ENCODE results near the gene RNF144A. TPM values are rescaled to one million over a fixed set of nuclear protein-coding genes. Genes with fewer than 3 reads are reported as not detected.
A peak's percentile ranks its signal among the peaks of the same experiment; 100 is the strongest.

The RNF144A gene
- total RNA-seq, 1 donor from 2014 or later = 15.2 TPM

- no peak for DNase-seq (ENCODE audit: low spot score)
These were observed 30.9 kb downstream of the RNF144A start for GRCh38 chr2:6947929-6948676.

DNA sequence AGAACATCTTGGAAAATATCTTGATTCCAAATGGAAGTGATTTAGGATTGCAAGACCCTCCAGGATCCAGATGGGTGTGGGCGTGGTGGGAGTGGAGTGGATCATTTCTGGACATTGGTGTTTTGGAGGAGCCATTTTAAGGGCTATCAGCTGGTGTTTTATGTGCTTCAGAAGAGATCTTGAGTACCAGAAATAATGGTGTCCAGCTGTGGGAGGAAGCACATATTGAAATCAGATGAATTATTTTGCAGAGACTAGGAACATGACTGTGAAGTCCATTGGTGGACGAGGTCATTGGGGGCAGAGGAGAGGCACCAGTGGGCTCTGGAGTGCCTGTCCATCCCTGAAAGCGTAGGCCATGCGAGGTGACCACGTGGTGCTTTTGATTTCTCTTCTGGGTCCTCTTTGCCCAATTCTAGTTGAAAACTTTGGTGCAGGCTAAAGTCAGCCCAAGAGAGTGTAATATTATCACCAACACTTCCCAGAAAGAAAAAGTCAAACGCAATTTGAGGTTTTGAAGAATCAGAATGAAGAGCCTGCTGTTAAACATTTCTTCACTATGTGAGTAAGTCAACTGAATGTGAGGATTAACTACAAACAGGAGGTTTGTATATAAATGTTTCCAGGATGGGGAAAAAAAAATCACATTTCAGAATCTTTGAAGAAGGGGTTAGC is 31.6 kb downstream of the RNF144A start:
- DNase-seq (ENCODE audit: low spot score) = no peak

DNA sequence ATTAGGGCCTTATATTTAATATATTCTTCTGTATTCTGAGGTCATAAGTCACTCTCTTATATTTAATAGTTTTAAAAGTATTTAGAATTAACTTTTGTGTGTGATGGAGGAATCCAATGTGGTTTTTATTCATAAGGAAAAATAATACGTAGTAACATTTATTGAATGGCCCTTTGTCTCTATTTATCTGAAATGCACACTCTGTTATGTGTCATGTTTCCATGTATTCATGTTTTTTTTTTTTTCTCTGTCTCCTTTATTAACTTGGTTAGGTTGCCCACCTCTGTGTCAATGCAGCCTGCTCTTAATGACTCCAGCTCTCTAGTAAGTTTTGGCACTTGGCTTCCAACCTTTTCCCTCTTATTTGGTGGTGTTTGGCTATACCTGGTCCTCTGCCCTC is 33.8 kb downstream of the RNF144A start:
- DNase-seq (ENCODE audit: low spot score) = no peak

GRCh38 chr2:6952101-6952500 is 34.9 kb downstream of the RNF144A start:
- DNase-seq (ENCODE audit: low spot score) = no peak

DNA sequence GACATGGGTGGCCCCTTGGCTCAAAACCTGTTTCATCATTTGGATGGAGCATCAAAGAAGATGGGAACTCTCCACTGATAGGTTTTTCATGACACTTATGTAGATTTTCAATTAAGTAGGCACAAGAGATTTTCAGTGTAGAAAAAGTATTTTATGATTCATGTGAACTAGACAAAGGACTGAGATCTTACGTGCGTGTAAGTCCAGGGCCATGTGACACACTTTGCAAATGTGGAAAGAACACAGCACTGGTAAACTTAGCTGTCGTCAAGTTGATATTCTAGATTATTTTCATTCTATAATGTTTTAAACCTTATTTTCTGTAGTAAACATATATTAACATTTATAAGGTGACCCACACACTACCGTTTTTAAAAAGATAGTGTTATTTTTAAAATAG is 37.4 kb downstream of the RNF144A start:
- no peak for DNase-seq (ENCODE audit: low spot score)

DNA sequence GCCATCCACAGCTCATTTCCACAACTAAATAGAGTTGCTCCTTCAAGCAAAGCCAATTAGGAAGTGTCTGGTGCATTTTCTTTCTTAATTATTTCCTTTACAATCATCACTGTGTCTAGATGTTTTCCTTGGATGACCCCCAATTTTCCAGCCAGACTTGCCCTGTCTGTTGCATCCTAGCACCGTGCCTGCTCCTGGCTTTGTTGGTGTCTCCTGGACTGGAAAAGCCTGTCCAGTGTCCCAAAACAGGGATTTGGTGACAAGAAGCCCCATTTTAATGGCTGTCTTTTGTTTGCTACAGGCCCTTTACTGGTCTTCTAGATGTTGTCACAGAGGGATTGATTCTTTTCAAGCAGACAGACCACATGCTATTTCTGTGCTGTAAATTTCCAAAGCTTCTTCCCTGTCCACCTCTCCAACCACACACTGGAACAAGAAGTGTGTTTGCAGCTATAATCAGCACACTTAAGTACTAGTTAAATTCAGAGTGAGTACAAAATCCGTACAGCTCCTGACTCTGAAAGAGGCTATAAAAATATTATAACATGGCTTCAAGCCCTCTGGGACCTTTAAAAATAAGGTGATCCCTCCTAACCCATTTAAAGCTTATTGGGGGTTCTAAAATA is 38.4 kb downstream of the RNF144A start:
- no peak for DNase-seq (ENCODE audit: low spot score)

GRCh38 chr2:6956566-6956965 is 39.4 kb downstream of the RNF144A start:
- DNase-seq (ENCODE audit: low spot score) = no peak

- peak; percentile 28 for DNase-seq (ENCODE audit: low spot score)
These were observed 40.0 kb downstream of the RNF144A start for GRCh38 chr2:6957031-6957714.

DNA sequence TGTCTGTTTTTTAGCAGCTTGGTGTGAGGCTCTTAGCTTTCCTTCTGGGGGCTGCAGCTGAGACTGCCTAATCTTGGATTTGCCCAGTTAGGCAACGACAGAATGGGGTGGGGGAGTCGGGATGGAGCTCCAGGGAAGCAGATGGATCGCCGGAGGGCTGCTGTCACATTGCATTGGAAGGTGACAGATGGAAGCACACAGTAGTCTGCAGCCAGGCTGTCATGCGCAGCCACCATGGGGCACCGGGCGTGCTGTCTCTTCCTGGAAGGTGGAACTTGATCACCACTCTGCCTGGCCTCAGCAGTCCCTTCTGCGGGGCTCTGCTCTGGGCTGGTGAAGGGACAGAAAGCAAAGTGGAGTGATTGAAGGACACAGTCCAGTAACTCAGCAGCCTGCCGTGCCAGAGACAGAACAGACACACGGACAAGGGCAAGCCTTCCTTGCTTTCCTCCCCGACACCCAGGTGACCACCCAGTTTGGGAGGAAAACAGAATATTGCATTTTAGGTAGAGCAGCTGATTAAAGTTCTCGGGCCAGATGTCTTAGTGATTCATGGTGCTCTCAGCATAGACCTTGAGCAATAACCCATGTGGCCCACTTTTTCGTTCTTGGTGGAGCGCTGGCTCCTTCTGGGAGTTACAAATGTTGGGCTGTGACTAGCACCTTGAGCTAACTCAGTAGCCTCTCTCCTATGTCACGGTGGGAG is 40.9 kb downstream of the RNF144A start:
- peak; percentile 30 for DNase-seq (ENCODE audit: low spot score)

DNA sequence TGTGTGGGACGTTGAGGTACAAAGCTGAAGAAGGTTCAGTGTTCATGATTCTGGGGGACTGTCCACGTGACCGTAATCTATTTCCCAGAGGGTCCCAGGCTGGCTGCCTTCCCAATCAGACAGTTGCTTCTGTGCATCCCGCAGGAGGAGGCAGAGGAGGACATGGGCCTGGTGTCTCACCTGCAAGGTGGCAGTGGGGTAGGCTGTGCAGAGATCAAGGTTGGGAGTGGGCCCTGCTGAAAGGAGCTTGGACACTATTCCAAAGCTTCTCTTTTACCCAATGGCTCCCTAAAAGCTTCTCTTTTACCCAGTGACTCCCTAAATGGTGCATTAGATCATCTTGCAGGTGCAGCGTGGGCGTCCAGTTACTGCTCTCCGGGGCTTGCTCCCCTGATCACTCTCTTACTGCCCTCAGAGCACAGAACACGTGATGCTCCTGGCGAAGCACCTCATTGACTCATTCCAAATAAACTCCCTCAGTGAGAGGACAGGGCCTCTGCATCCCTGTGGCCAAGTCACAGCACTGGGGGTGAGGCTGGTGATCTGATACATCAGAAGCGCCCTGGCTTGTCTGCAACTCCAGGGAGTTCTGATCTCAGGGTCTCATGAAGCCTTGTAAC is 41.5 kb downstream of the RNF144A start:
- DNase-seq (ENCODE audit: low spot score) = peak; percentile 27

- peak; percentile 13 for DNase-seq (ENCODE audit: low spot score)
These were observed 42.5 kb downstream of the RNF144A start for GRCh38 chr2:6959751-6960150.

DNA sequence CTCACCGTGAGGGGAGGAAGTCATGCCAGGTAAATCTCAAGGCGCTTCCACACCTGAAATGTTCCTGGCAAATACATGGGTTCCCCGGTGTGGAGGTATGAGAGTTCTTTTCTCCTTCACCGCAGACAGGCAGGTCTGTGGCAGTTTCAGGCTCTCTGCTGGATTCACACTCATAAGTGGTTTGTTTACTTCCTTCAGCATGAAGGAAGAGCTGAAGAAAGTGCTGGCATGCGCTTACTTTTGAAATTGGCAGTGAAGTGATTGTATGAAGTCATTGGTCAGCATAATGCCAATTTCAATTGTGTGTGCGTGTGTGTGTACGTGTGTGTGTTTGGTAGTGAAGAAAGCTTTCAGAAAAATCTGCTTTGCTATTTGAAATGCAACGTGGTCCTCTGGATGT is 43.4 kb downstream of the RNF144A start:
- DNase-seq (ENCODE audit: low spot score) = peak; percentile 51

- DNase-seq (ENCODE audit: low spot score) = peak; percentile 8
These were observed 46.5 kb downstream of the RNF144A start for GRCh38 chr2:6963727-6964126.

DNA sequence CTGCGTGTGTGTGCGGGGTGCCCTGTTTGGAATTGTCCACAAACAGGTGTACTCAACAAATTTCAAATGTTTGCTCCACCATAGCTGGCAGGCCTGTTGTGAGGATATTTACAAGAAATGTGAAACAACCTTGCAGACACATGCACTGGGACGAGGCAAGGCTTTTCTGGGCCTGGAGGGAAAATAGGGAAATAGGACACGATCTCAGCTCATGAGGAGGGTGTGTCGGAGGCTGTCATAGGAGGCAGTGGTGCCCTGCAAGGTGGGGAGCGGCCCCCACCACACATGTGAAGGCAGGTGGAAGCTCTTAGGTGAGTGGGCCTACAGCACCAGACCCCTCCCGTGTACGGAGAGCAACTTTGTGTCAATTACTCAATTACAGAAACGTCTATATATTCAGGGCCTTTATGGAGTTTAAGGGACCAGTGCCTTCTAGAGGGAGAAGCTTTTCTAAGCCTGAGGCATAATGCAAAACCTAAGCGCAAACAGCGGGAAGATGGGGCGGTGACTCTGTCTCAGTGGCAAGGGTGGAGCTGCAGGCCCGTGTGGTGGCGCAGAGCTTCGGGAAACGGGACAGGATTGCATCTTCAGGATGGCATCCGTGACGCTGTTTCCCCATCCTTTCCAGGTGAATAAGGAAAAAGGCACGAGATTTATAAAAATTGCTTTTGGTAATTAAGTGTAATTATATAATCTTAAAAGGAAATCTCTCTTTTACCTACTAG is 48.0 kb downstream of the RNF144A start:
- peak; percentile 24 for DNase-seq (ENCODE audit: low spot score)

GRCh38 chr2:6966446-6966940 is 49.3 kb downstream of the RNF144A start:
- peak; percentile 13 for DNase-seq (ENCODE audit: low spot score)

GRCh38 chr2:6967301-6967700 is 50.1 kb downstream of the RNF144A start:
- DNase-seq (ENCODE audit: low spot score) = peak; percentile 22

DNA sequence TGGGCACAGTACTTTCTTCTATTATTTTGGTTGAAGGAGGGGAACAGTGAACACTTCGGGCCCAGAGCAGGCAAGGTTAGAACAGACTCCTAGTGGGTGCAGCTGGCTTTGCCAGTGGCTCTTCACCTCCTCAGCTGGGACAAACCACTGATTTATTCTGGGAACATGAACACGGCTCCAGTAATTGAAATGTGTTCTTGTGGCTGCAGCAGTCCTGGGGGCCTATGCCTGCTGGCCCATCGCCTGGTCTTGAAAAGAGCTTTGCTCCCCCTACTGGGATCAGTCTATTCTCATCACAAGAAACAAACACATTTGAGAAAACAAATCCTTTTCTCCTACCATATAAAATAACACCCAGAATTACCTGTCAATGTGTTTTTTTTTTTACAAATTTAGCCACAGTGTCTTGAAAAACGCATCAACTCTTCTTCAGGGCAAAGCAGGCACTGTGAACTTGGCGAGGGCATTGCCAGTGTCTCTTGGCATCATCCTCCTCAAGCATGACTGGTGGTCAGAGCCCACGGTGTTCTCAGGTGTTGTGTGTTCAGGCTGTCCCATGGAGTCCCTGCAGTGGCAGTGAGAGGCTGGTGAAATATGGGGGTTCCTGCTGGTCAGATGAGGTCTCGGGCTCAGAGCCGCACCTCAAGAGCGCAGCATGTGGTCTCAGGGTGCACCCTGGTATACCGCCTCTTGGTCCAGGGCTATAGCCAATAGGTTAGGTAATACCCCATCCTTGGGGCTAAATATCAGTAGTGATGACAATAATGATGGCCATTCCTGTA is 51.3 kb downstream of the RNF144A start:
- DNase-seq (ENCODE audit: low spot score) = peak; percentile 17

DNA sequence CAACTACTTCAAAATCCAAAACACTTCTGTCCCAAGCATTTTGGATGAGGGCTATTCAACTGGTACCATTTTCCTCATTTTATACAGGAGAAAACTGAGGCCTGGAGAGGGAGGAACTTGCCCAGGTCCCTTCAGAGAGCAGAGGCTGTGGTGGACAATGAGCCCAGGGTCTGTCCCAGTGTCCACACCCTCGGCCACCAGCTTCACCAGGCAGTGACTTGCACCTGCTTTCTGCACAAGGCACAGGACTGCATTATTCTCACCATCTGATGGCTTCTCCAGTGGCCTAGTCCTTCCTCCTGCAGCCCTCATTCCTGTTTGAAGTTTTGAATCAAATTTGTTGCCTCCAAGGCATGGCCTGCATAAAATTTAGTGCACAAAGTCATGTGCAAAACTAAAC is 53.3 kb downstream of the RNF144A start:
- DNase-seq (ENCODE audit: low spot score) = peak; percentile 14

DNA sequence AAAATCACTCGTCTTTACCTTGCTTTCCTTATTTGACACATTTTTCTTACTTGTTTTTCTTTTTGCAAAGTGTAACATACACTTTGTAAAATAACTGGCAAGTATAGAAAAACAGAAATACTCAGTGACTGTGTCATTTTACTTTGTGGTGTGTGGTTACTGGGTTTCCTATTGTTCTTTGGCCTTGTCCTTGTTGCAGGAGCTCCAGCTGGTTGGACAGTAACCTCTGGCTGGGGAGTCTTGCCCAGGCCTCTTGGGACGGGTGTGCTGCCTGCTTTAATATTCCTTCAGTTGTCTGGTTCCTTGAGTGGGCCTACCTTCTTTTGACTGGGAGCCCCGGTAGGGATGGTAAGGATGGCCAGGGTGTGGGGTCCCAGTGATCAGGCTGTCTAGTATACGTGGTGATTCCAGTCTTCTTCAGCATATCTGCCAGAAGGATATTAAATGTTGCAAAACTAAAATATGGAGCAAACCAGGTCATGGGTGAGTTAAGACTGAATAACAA is 53.8 kb downstream of the RNF144A start:
- DNase-seq (ENCODE audit: low spot score) = peak; percentile 5

All from ureter (tissue), 1 donor.